MM.1S (cell line): ENCODE data around the gene SEC16B.

ENCODE experiments used
- DNase-seq: peaks from one replicate; pipeline ENCODE4 v3.0.0-alpha.2; 2015
- H2AFZ ChIP-seq: fragments of 300-600 bp; sonication (generic); 2 replicates; pipeline ENCODE4 v1.6.0; 2016; ENCODE audit warnings: antibody characterized with exemption, low read length
- H3F3A ChIP-seq: fragments of 300-600 bp; sonication (generic); 2 replicates; pipeline ENCODE4 v1.6.1; 2016; ENCODE audit warnings: mild to moderate bottlenecking, antibody characterized with exemption, low read length, moderate library complexity, mixed read lengths; ENCODE audit not compliant: insufficient read depth
- H3K27ac ChIP-seq: fragments of 300-600 bp; sonication (generic); 2 replicates; pipeline ENCODE4 v1.5.1; 2016; ENCODE audit warnings: mild to moderate bottlenecking, low read length
- H3K27me3 ChIP-seq: fragments of 300-600 bp; sonication (generic); replicated peaks from 2 replicates; pipeline ENCODE4 v1.6.0; 2016; ENCODE audit warnings: low read length; ENCODE audit not compliant: insufficient read depth
- H3K36me3 ChIP-seq: fragments of 300-600 bp; sonication (generic); replicated peaks from 2 replicates; pipeline ENCODE4 v1.6.1; 2016; ENCODE audit warnings: mild to moderate bottlenecking, low read length, mixed read lengths; ENCODE audit not compliant: insufficient read depth
- H3K4me1 ChIP-seq: fragments of 300-600 bp; sonication (generic); 2 replicates; pipeline ENCODE4 v1.6.1; 2016; ENCODE audit warnings: low read length, mixed read lengths
- H3K4me2 ChIP-seq: fragments of 300-600 bp; sonication (generic); 2 replicates; pipeline ENCODE4 v1.6.0; 2016; ENCODE audit warnings: low read depth, low read length
- H3K4me3 ChIP-seq: fragments of 300-600 bp; sonication (generic); 2 replicates; pipeline ENCODE4 v1.5.1; 2016; ENCODE audit warnings: low read length, mixed read lengths
- H3K79me2 ChIP-seq: fragments of 300-600 bp; sonication (generic); 2 replicates; pipeline ENCODE4 v1.6.1; 2016; ENCODE audit warnings: mixed run types, low read length, mixed read lengths
- H3K9ac ChIP-seq: fragments of 300-600 bp; sonication (generic); 2 replicates; pipeline ENCODE4 v1.6.1; 2016; ENCODE audit warnings: low read length, mixed read lengths
- H3K9me2 ChIP-seq: fragments of 300-600 bp; sonication (generic); replicated peaks from 2 replicates; pipeline ENCODE4 v1.6.1; 2016; ENCODE audit warnings: mild to moderate bottlenecking, low read length, mixed read lengths; ENCODE audit not compliant: insufficient read depth
- H3K9me3 ChIP-seq: fragments of 300-600 bp; sonication (generic); replicated peaks from 2 replicates; pipeline ENCODE4 v1.6.1; 2016; ENCODE audit warnings: mild to moderate bottlenecking, low read length, mixed read lengths; ENCODE audit not compliant: insufficient read depth
- H4K20me1 ChIP-seq: fragments of 300-600 bp; sonication (generic); 2 replicates; pipeline ENCODE4 v1.6.1; 2016; ENCODE audit warnings: mild to moderate bottlenecking, low read length, moderate library complexity, mixed read lengths; ENCODE audit not compliant: insufficient read depth
- EZH2 ChIP-seq: fragments of 300-600 bp; sonication (generic); optimal IDR thresholded peaks from 2 replicates; pipeline ENCODE3; 2017; ENCODE audit warnings: low read depth, mild to moderate bottlenecking, antibody characterized with exemption, low read length, mixed read lengths
- EZH2phosphoT487 ChIP-seq: fragments of 300-600 bp; sonication (generic); IDR thresholded peaks from 2 replicates; pipeline ENCODE4 v1.6.1; 2018; ENCODE audit warnings: antibody characterized with exemption, low read length
- TF ChIP-seq, protein P1 (sequence below): fragments of 300-600 bp; sonication (generic); IDR thresholded peaks from 2 replicates; pipeline ENCODE4 v1.5.1; 2016; ENCODE audit warnings: antibody characterized with exemption, low read length, mixed read lengths

The SEC16B gene

DNA sequence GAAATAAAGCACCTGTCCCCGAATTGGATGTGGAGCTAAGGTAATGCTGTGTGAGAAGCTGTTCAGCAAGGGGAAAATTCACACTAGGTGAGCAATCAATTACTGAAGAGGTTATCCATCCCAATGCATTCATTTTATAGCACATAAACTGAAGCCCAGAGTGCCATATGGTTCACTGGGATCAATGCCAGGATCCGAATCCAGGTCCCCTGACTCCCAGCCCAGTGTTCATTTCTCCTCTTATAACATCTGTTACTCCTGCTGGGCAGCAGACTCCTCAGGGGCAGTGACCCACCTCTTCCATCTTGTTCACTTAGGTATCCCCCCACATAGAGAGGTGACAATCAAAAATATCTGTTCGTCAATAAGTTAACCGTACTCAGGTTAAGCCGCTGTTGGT lies 13.2 kb upstream of the SEC16B start:
- Histone ChIP-seq H2AFZ (no peak overlapping the region), H3K9ac (no peak overlapping the region), H3K36me3 (no peaks in the 10 kb centered on the region), H3K4me1 (no peaks in the 10 kb centered on the region), H3F3A (no peaks in the 10 kb centered on the region), H3K27ac (no peak overlapping the region), H4K20me1 (no peaks in the 10 kb centered on the region), H3K9me2 (no peaks in the 10 kb centered on the region), H3K79me2 (no peaks in the 10 kb centered on the region), H3K9me3 (no peaks in the 10 kb centered on the region), H3K4me3 (no peak overlapping the region), H3K27me3 (no peaks in the 10 kb centered on the region), H3K4me2 (no peak overlapping the region)
- no peak for DNase-seq
- TF ChIP-seq EZH2phosphoT487 (no peak), EZH2 (no peak)
- TF ChIP-seq, protein P1, sequence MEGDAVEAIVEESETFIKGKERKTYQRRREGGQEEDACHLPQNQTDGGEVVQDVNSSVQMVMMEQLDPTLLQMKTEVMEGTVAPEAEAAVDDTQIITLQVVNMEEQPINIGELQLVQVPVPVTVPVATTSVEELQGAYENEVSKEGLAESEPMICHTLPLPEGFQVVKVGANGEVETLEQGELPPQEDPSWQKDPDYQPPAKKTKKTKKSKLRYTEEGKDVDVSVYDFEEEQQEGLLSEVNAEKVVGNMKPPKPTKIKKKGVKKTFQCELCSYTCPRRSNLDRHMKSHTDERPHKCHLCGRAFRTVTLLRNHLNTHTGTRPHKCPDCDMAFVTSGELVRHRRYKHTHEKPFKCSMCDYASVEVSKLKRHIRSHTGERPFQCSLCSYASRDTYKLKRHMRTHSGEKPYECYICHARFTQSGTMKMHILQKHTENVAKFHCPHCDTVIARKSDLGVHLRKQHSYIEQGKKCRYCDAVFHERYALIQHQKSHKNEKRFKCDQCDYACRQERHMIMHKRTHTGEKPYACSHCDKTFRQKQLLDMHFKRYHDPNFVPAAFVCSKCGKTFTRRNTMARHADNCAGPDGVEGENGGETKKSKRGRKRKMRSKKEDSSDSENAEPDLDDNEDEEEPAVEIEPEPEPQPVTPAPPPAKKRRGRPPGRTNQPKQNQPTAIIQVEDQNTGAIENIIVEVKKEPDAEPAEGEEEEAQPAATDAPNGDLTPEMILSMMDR = no peak

DNA sequence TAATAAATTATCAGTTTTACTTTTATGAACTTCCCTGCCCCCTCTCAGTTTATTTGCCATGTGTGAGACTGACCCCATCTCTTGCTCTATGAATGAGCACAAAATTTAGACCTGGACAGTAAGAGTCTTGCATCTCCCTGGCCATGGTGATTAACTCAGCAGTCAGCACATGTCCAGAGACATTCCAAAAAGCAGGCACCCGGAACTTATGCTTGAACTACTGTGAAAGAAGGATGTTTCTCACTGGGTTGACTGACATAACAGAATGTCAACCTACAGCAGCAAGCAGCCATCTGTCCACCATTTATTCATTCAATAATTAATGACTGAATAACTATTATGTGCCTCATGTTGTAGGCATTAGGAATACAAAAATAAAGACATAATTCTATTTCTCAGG lies 11.3 kb upstream of the SEC16B start:
- H4K20me1 ChIP-seq = no peaks in the 10 kb centered on the region
- no peak overlapping the region for H3K4me3 ChIP-seq
- H3K27ac ChIP-seq = no peak overlapping the region
- no peaks in the 10 kb centered on the region for H3K27me3 ChIP-seq
- H3K9me3 ChIP-seq = no peaks in the 10 kb centered on the region
- no peak overlapping the region for H3K9ac ChIP-seq
- TF ChIP-seq EZH2phosphoT487 (no peak), EZH2 (no peak)
- TF ChIP-seq, protein P1 = no peak
- no peaks in the 10 kb centered on the region for H3F3A ChIP-seq
- H2AFZ ChIP-seq = no peak overlapping the region
- no peak overlapping the region for H3K4me2 ChIP-seq
- H3K79me2 ChIP-seq = no peaks in the 10 kb centered on the region
- H3K36me3 ChIP-seq = no peaks in the 10 kb centered on the region
- DNase-seq = no peak
- no peaks in the 10 kb centered on the region for H3K9me2 ChIP-seq
- no peaks in the 10 kb centered on the region for H3K4me1 ChIP-seq

DNA sequence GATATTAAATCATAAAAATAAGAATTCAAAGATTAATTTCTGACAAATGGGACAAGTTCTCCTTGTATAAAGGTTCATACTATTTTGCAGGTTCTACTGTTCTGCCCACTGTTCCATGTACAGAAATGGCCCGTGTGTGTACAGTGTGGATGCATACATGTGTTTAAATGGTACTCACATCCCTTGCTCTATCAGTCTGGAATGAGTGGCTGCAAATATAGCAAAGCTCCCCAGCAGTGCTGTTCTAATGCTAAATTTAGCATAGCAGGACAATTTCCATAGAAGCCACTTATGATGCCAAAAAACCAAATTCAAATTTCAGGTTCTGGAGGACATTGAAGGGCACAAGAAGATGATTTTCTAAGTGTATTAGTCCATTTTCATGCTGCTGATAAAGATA lies 9.4 kb upstream of the SEC16B start:
- Histone ChIP-seq H4K20me1 (no peaks in the 10 kb centered on the region), H3K9me2 (no peaks in the 10 kb centered on the region)

More for the DNA sequence above, 9.4 kb upstream of the SEC16B start:
- Histone ChIP-seq H3K36me3 (no peaks in the 10 kb centered on the region), H3K27me3 (no peaks in the 10 kb centered on the region), H2AFZ (no peak overlapping the region), H3K4me1 (no peaks in the 10 kb centered on the region), H3K4me2 (no peak overlapping the region), H3K27ac (no peak overlapping the region), H3K9ac (no peak overlapping the region), H3K79me2 (no peaks in the 10 kb centered on the region), H3K4me3 (no peak overlapping the region), H3F3A (no peaks in the 10 kb centered on the region), H3K9me3 (no peaks in the 10 kb centered on the region)
- TF ChIP-seq, protein P1 = no peak
- no peak for TF ChIP-seq EZH2
- no peak for TF ChIP-seq EZH2phosphoT487
- DNase-seq = no peak
